Measurements from ENCODE around the gene MAOB. TPM values are rescaled to one million over a fixed set of nuclear protein-coding genes. Genes with fewer than 3 reads are reported as not detected.
A peak's percentile ranks its signal among the peaks of the same experiment; 100 is the strongest.
"Not testable (repeated sequence)": the region's sequence is repeated elsewhere in the genome, so short reads cannot be mapped to it uniquely, and the experiment has no call there.

MAOB gene
- 0.74 to 1.5 TPM (median 1.3 TPM) in 3 replicates for total RNA-seq (2021)
- Bru-seq, nascent RNA: percentile 21 among the genes with signal in this experiment
- long read RNA-seq, experiment 1, transcript MAOB-201 (15 exons, 2,566 nt): major isoform, 6 of 7 reads
- long read RNA-seq, experiment 1, partial matches to known transcripts: 1 of 7 reads
- long read RNA-seq, experiment 1, other reads (novel, unspliced or antisense): 0 of 7 reads
- long read RNA-seq, experiment 2: 0 reads
- long read RNA-seq, experiment 3: 0 reads

- peak; percentile 89 for ATAC-seq
- Mint-ChIP-seq H3K27me3 (ENCODE audit: low read depth) (peaks cover 28% of the 10 kb centered on the region), H3K36me3 (no peaks in the 10 kb centered on the region), H3K4me3 (peak within 1 kb of the TSS; percentile 59), H3K27ac (no peak within 1 kb of the TSS), H3K4me1 (peaks cover 3% of the 10 kb centered on the region), H3K9me3 (no peaks in the 10 kb centered on the region)
- peak; percentile 42 for DNase-seq (ENCODE audit: low spot score)
- ChIA-PET POLR2A (no interaction called here), CTCF (no interaction called here)
- no peak for TF ChIP-seq IRF1 (CRISPR knock-in tag; IDR thresholded peaks at IDR 0.05)
- TF ChIP-seq AR (CRISPR knock-in tag; IDR thresholded peaks at IDR 0.05): no peak
- TF ChIP-seq MAX (CRISPR knock-in tag; IDR thresholded peaks at IDR 0.05): 0 out of 2 replicates have a peak, but pooled peaks have one; percentile 24
- no peak for TF ChIP-seq ZNF232 (CRISPR knock-in tag; IDR thresholded peaks at IDR 0.05)
These were observed at the start of gene MAOB for GRCh38 chrX:43882294-43882681. TSS of gene MAOB (minus strand) at chrX:43882450. CDS start at chrX:43882299, 151 bp downstream.

- DNase-seq (ENCODE audit: low spot score); H3K36me3 Mint-ChIP-seq; ATAC-seq; H3K4me3 Mint-ChIP-seq; POLR2A ChIA-PET; CTCF ChIA-PET; H3K4me1 Mint-ChIP-seq; H3K27ac Mint-ChIP-seq; H3K27me3 Mint-ChIP-seq (ENCODE audit: low read depth): not testable (repeated sequence)
- peaks cover 29% of the 10 kb centered on the region for H3K9me3 Mint-ChIP-seq
These were observed 39.8 kb upstream of the MAOB start for GRCh38 chrX:43922032-43922431.

GRCh38 chrX:43910772-43911171 lies 28.5 kb upstream of the MAOB start:
- H3K27ac Mint-ChIP-seq; DNase-seq (ENCODE audit: low spot score); H3K36me3 Mint-ChIP-seq; H3K4me1 Mint-ChIP-seq; ATAC-seq; H3K27me3 Mint-ChIP-seq (ENCODE audit: low read depth); H3K9me3 Mint-ChIP-seq; POLR2A ChIA-PET; H3K4me3 Mint-ChIP-seq: not testable (repeated sequence)
- CTCF ChIA-PET: interaction anchor here (0.7 kb wide), 1 partner anchor 50 kb away, joined by 4 read pairs; no protein-coding TSS in a partner anchor

- no peaks in the 10 kb centered on the region for H3K36me3 Mint-ChIP-seq
- ATAC-seq: no peak
- DNase-seq (ENCODE audit: low spot score): no peak
- ChIA-PET CTCF (no interaction called here), POLR2A (no interaction called here)
- H3K4me3 Mint-ChIP-seq: no peak overlapping the region
- no peak overlapping the region for H3K27ac Mint-ChIP-seq
- H3K4me1 Mint-ChIP-seq: no peaks in the 10 kb centered on the region; the same call in 1 of the 2 replicates
- TF ChIP-seq GRHL2 (CRISPR knock-in tag; IDR thresholded peaks at IDR 0.05; ENCODE audit: insufficient replicate concordance, severe bottlenecking): no peak
- TF ChIP-seq FOXK1 (CRISPR knock-in tag; IDR thresholded peaks at IDR 0.05): no peak
- no peak for TF ChIP-seq ESRRA (CRISPR knock-in tag; IDR thresholded peaks at IDR 0.05; ENCODE audit: borderline replicate concordance)
- no peak for TF ChIP-seq RORB (CRISPR knock-in tag; IDR thresholded peaks at IDR 0.05)
- no peak for TF ChIP-seq ZNF396 (CRISPR knock-in tag; IDR thresholded peaks at IDR 0.05; ENCODE audit: borderline replicate concordance)
- TF ChIP-seq TEAD1 (CRISPR knock-in tag; IDR thresholded peaks at IDR 0.05): no peak
- no peak for TF ChIP-seq ATF2 (CRISPR knock-in tag; IDR thresholded peaks at IDR 0.05; ENCODE audit: borderline replicate concordance, low read depth)
- no peak for TF ChIP-seq E2F4 (CRISPR knock-in tag; IDR thresholded peaks at IDR 0.05; ENCODE audit: borderline replicate concordance, low read depth)
- TF ChIP-seq ZNF317 (CRISPR knock-in tag; IDR thresholded peaks at IDR 0.05; ENCODE audit: borderline replicate concordance, low read depth): no peak
- no peak for TF ChIP-seq E2F5 (CRISPR knock-in tag; IDR thresholded peaks at IDR 0.05)
- H3K27me3 Mint-ChIP-seq (ENCODE audit: low read depth): no peaks in the 10 kb centered on the region; the same call in 1 of the 2 replicates
- no peaks in the 10 kb centered on the region for H3K9me3 Mint-ChIP-seq
These were observed 27.8 kb upstream of the MAOB start for GRCh38 chrX:43910012-43910411.
